Measurements from ENCODE around the gene SMG5.

DNA sequence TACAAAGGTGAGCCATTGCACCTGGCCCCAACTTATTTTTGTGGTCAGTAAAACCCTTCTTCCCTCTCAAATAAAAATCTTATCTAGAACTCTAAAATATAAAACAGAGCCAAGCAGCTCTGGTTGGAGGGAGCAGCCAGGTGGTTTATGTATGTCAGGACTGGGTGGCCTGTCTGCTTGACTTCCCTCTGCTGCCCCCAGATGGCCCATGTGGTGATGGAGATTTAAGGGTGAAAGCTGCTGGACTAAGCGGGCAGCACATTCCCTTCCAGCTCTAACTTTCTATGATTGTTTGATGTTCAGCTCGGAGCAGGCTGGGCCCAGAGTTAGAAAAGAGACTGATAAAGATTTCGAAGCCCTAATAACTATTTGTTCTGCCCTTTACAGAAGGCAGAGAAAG is 22.8 kb downstream of the SMG5 start:
- no peak for TF ChIP-seq EZH2phosphoT487 (IDR thresholded peaks at IDR 0.05; ENCODE audit: borderline replicate concordance)
- TF ChIP-seq, protein P1, sequence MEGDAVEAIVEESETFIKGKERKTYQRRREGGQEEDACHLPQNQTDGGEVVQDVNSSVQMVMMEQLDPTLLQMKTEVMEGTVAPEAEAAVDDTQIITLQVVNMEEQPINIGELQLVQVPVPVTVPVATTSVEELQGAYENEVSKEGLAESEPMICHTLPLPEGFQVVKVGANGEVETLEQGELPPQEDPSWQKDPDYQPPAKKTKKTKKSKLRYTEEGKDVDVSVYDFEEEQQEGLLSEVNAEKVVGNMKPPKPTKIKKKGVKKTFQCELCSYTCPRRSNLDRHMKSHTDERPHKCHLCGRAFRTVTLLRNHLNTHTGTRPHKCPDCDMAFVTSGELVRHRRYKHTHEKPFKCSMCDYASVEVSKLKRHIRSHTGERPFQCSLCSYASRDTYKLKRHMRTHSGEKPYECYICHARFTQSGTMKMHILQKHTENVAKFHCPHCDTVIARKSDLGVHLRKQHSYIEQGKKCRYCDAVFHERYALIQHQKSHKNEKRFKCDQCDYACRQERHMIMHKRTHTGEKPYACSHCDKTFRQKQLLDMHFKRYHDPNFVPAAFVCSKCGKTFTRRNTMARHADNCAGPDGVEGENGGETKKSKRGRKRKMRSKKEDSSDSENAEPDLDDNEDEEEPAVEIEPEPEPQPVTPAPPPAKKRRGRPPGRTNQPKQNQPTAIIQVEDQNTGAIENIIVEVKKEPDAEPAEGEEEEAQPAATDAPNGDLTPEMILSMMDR (conservative IDR thresholded peaks at IDR 0.05; ENCODE audit: low read length) = peak; percentile 48

Data from Loucy (cell line).